Activated CD4-positive, alpha-beta T cell treated with anti-CD3 and anti-CD28 coated beads, Interleukin-2, amount 10 ng/mL, durations not matched to agents 7 days and 5 days (primary cell): Measurements from ENCODE around the gene DCBLD2. TPM values are rescaled to one million over a fixed set of nuclear protein-coding genes. Genes with fewer than 3 reads are reported as not detected.

Source experiments
- CTCF ChIA-PET: fragments of 350-600 bp; sonication (Branson Sonifier 250); formaldehyde crosslinking; loops from one replicate; lab custom pipeline; 2021; ENCODE audit warnings: antibody characterized with exemption; lab: Charles Lee
- POLR2A ChIA-PET: fragments of 350-600 bp; sonication (Branson Sonifier 250); formaldehyde crosslinking; loops from one replicate; lab custom pipeline; 2021; ENCODE audit warnings: antibody characterized with exemption; lab: Charles Lee
- DNase-seq: peaks from one replicate; pipeline ENCODE4 v3.0.0-alpha.2; 2020
- H3K27ac Mint-ChIP-seq: one replicate; pipeline ENCODE4 v1.8.0; 2021; ENCODE audit warnings: mild to moderate bottlenecking, moderate library complexity, mixed read lengths
- H3K27me3 Mint-ChIP-seq: one replicate; pipeline ENCODE4 v1.8.0; 2021; ENCODE audit warnings: mixed read lengths
- H3K36me3 Mint-ChIP-seq: one replicate; pipeline ENCODE4 v1.8.0; 2021; ENCODE audit warnings: low read depth, mixed read lengths
- H3K4me1 Mint-ChIP-seq: one replicate; pipeline ENCODE4 v1.8.0; 2021; ENCODE audit warnings: mixed read lengths
- H3K4me3 Mint-ChIP-seq: one replicate; pipeline ENCODE4 v1.8.0; 2021; ENCODE audit warnings: mild to moderate bottlenecking, moderate library complexity, mixed read lengths
- H3K9me3 Mint-ChIP-seq: one replicate; pipeline ENCODE4 v1.8.0; 2021; ENCODE audit warnings: mixed read lengths
- total RNA-seq, 2 experiments: library from RNA; stranded (reverse); gene quantifications; one replicate each; pipeline ENCODE4 v1.2.3, GENCODE V29; 2021

Gene DCBLD2
- total RNA-seq, 2 experiments from 2014 or later = 3.2 to 3.9 TPM

- peaks cover 25% of the 10 kb centered on the region for H3K4me1 Mint-ChIP-seq
- ChIA-PET CTCF (no interaction called here), POLR2A (no interaction called here)
- no peak overlapping the region for H3K27ac Mint-ChIP-seq
- peaks cover 22% of the 10 kb centered on the region for H3K27me3 Mint-ChIP-seq
- no peaks in the 10 kb centered on the region for H3K36me3 Mint-ChIP-seq
- no peaks in the 10 kb centered on the region for H3K9me3 Mint-ChIP-seq
- DNase-seq = no peak
- no peak overlapping the region for H3K4me3 Mint-ChIP-seq
These were observed 1.6 kb upstream of the DCBLD2 start for GRCh38 chr3:98903099-98903498.

GRCh38 chr3:98902351-98902740, 851 bp upstream of the DCBLD2 start:
- Mint-ChIP-seq H3K4me1 (peaks cover 25% of the 10 kb centered on the region), H3K27ac (peak overlapping the region; percentile 92), H3K36me3 (no peaks in the 10 kb centered on the region), H3K4me3 (peak overlapping the region; percentile 85), H3K27me3 (peaks cover 20% of the 10 kb centered on the region), H3K9me3 (no peaks in the 10 kb centered on the region)
- ChIA-PET POLR2A (no interaction called here), CTCF (no interaction called here)
- no peak for DNase-seq

GRCh38 chr3:98901119-98901391, 440 bp downstream of the DCBLD2 start:
- H3K4me1 Mint-ChIP-seq = peaks cover 25% of the 10 kb centered on the region
- POLR2A ChIA-PET = no interaction called here
- DNase-seq = peak; percentile 9
- no peaks in the 10 kb centered on the region for H3K36me3 Mint-ChIP-seq
- H3K27me3 Mint-ChIP-seq = peaks cover 18% of the 10 kb centered on the region
- CTCF ChIA-PET = no interaction called here
- peak overlapping the region; percentile 78 for H3K27ac Mint-ChIP-seq
- H3K4me3 Mint-ChIP-seq = peak overlapping the region; percentile 85
- H3K9me3 Mint-ChIP-seq = no peaks in the 10 kb centered on the region

GRCh38 chr3:98900265-98901118, 1.0 kb downstream of the DCBLD2 start:
- Mint-ChIP-seq H3K9me3 (no peaks in the 10 kb centered on the region), H3K4me1 (peaks cover 25% of the 10 kb centered on the region), H3K36me3 (no peaks in the 10 kb centered on the region), H3K4me3 (peak overlapping the region; percentile 85), H3K27ac (peak overlapping the region; percentile 78), H3K27me3 (peaks cover 18% of the 10 kb centered on the region)
- ChIA-PET POLR2A (no interaction called here), CTCF (no interaction called here)
- DNase-seq = no peak

- ChIA-PET CTCF (no interaction called here), POLR2A (no interaction called here)
- no peaks in the 10 kb centered on the region for H3K36me3 Mint-ChIP-seq
- no peaks in the 10 kb centered on the region for H3K9me3 Mint-ChIP-seq
- H3K4me3 Mint-ChIP-seq = no peak overlapping the region
- H3K27ac Mint-ChIP-seq = no peak overlapping the region
- peaks cover 23% of the 10 kb centered on the region for H3K4me1 Mint-ChIP-seq
- H3K27me3 Mint-ChIP-seq = peaks cover 18% of the 10 kb centered on the region
- no peak for DNase-seq
These were observed 3.8 kb downstream of the DCBLD2 start for GRCh38 chr3:98897701-98898100.

- H3K4me3 Mint-ChIP-seq = no peak overlapping the region
- H3K9me3 Mint-ChIP-seq = no peaks in the 10 kb centered on the region
- no peaks in the 10 kb centered on the region for H3K36me3 Mint-ChIP-seq
- DNase-seq = no peak
- H3K27me3 Mint-ChIP-seq = peaks cover 8% of the 10 kb centered on the region
- no peak overlapping the region for H3K27ac Mint-ChIP-seq
- ChIA-PET CTCF (no interaction called here), POLR2A (no interaction called here)
- peaks cover 2% of the 10 kb centered on the region for H3K4me1 Mint-ChIP-seq
These were observed 6.5 kb downstream of the DCBLD2 start for GRCh38 chr3:98894791-98895576.

GRCh38 chr3:98893740-98894139, 7.8 kb downstream of the DCBLD2 start:
- POLR2A ChIA-PET = no interaction called here
- H3K36me3 Mint-ChIP-seq = no peaks in the 10 kb centered on the region
- no peak overlapping the region for H3K27ac Mint-ChIP-seq
- H3K4me1 Mint-ChIP-seq = no peaks in the 10 kb centered on the region
- no peak overlapping the region for H3K4me3 Mint-ChIP-seq
- CTCF ChIA-PET = no interaction called here
- H3K9me3 Mint-ChIP-seq = no peaks in the 10 kb centered on the region
- peaks cover 2% of the 10 kb centered on the region for H3K27me3 Mint-ChIP-seq
- DNase-seq = no peak

- CTCF ChIA-PET = no interaction called here
- no peaks in the 10 kb centered on the region for H3K27me3 Mint-ChIP-seq
- POLR2A ChIA-PET = interaction anchor here (0.6 kb wide), 1 partner anchor 153 kb away, joined by 4 read pairs; no protein-coding TSS in a partner anchor
- DNase-seq = no peak
- no peaks in the 10 kb centered on the region for H3K36me3 Mint-ChIP-seq
- no peaks in the 10 kb centered on the region for H3K4me1 Mint-ChIP-seq
- H3K9me3 Mint-ChIP-seq = no peaks in the 10 kb centered on the region
- no peak overlapping the region for H3K4me3 Mint-ChIP-seq
- no peak overlapping the region for H3K27ac Mint-ChIP-seq
These were observed 9.2 kb downstream of the DCBLD2 start for GRCh38 chr3:98892263-98892662.

GRCh38 chr3:98890965-98891910, 10.3 kb downstream of the DCBLD2 start:
- no peak for DNase-seq
- Mint-ChIP-seq H3K27me3 (peaks cover 2% of the 10 kb centered on the region), H3K4me1 (no peaks in the 10 kb centered on the region), H3K4me3 (no peak overlapping the region), H3K36me3 (no peaks in the 10 kb centered on the region), H3K9me3 (no peaks in the 10 kb centered on the region), H3K27ac (no peak overlapping the region)
- POLR2A ChIA-PET = no interaction called here
- CTCF ChIA-PET = no interaction called here

GRCh38 chr3:98890181-98890835, 11.2 kb downstream of the DCBLD2 start:
- H3K4me1 Mint-ChIP-seq = no peaks in the 10 kb centered on the region
- no peaks in the 10 kb centered on the region for H3K9me3 Mint-ChIP-seq
- no peak overlapping the region for H3K4me3 Mint-ChIP-seq
- CTCF ChIA-PET = no interaction called here
- DNase-seq = no peak
- POLR2A ChIA-PET = no interaction called here
- H3K27ac Mint-ChIP-seq = no peak overlapping the region
- H3K36me3 Mint-ChIP-seq = no peaks in the 10 kb centered on the region
- peaks cover 2% of the 10 kb centered on the region for H3K27me3 Mint-ChIP-seq

- no peak overlapping the region for H3K27ac Mint-ChIP-seq
- no peaks in the 10 kb centered on the region for H3K36me3 Mint-ChIP-seq
- no peak overlapping the region for H3K4me3 Mint-ChIP-seq
- no peaks in the 10 kb centered on the region for H3K9me3 Mint-ChIP-seq
- ChIA-PET CTCF (no interaction called here), POLR2A (no interaction called here)
- peaks cover 2% of the 10 kb centered on the region for H3K27me3 Mint-ChIP-seq
- no peak for DNase-seq
- no peaks in the 10 kb centered on the region for H3K4me1 Mint-ChIP-seq
These were observed 13.8 kb downstream of the DCBLD2 start for GRCh38 chr3:98887684-98888083.

- H3K27ac Mint-ChIP-seq = no peak overlapping the region
- H3K4me1 Mint-ChIP-seq = no peaks in the 10 kb centered on the region
- H3K9me3 Mint-ChIP-seq = no peaks in the 10 kb centered on the region
- POLR2A ChIA-PET = no interaction called here
- peaks cover 2% of the 10 kb centered on the region for H3K36me3 Mint-ChIP-seq
- CTCF ChIA-PET = no interaction called here
- DNase-seq = no peak
- no peak overlapping the region for H3K4me3 Mint-ChIP-seq
- peaks cover 2% of the 10 kb centered on the region for H3K27me3 Mint-ChIP-seq
These were observed 15.0 kb downstream of the DCBLD2 start for GRCh38 chr3:98886525-98886924.
